Measurements from ENCODE around the gene GTF2H4.
"Not testable (repeated sequence)": the region's sequence is repeated elsewhere in the genome, so short reads cannot be mapped to it uniquely, and the experiment has no call there.

The GTF2H4 gene

DNA sequence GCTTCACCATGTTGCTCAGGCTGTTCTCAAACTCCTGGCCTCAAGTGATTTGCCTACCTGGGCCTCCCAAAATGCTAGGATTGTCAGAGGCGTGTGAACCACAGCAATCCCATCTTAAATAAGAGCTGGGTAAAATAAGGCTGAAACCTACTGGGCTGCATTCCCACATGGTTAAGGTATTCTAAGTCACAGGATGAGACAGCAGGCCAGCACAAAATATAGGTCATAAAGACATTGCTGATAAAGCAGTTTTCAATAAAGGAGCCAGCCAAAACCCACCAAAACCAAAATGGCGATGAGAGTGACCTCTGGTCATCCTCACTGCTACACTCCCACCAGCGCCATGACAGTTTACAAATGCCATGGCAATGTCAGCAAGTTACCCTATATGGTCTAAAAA is 34.2 kb upstream of the GTF2H4 start:
- H3K9me3 ChIP-seq (ENCODE audit: control insufficient read depth in 2 of 2, low read length in 2 of 2); H3K27ac ChIP-seq (ENCODE audit: low read depth in 2 of 2, low read length in 2 of 2); H3K27me3 ChIP-seq (ENCODE audit: control insufficient read depth in 2 of 2, insufficient read depth in 2 of 2, low read length in 2 of 2); H3K4me3 ChIP-seq (ENCODE audit: low read length in 2 of 2); H3K36me3 ChIP-seq (ENCODE audit: control insufficient read depth in 2 of 2, insufficient read depth in 2 of 2, low read length in 2 of 2); H3K9ac ChIP-seq (ENCODE audit: low read depth in 1 of 2, low read length in 2 of 2): not testable (repeated sequence)
- peaks cover 0 to 10% of the 10 kb centered on the region in 2 donors for H3K4me1 ChIP-seq (ENCODE audit: control insufficient read depth in 2 of 2, insufficient read depth in 2 of 2, low read length in 2 of 2)

GRCh38 chr6:30875244-30876038 is 32.6 kb upstream of the GTF2H4 start:
- no peak overlapping the region for H3K9ac ChIP-seq (ENCODE audit: low read depth in 1 of 2, low read length in 2 of 2)
- H3K36me3 ChIP-seq (ENCODE audit: control insufficient read depth in 2 of 2, insufficient read depth in 2 of 2, low read length in 2 of 2): no peaks in the 10 kb centered on the region
- H3K4me3 ChIP-seq (ENCODE audit: low read length in 2 of 2): no peak overlapping the region
- H3K9me3 ChIP-seq (ENCODE audit: control insufficient read depth in 2 of 2, low read length in 2 of 2): no peaks in the 10 kb centered on the region
- H3K4me1 ChIP-seq (ENCODE audit: control insufficient read depth in 2 of 2, insufficient read depth in 2 of 2, low read length in 2 of 2): peaks cover 0 to 10% of the 10 kb centered on the region in 2 donors
- no peak overlapping the region for H3K27ac ChIP-seq (ENCODE audit: low read depth in 2 of 2, low read length in 2 of 2)
- H3K27me3 ChIP-seq (ENCODE audit: control insufficient read depth in 2 of 2, insufficient read depth in 2 of 2, low read length in 2 of 2): no peaks in the 10 kb centered on the region

DNA sequence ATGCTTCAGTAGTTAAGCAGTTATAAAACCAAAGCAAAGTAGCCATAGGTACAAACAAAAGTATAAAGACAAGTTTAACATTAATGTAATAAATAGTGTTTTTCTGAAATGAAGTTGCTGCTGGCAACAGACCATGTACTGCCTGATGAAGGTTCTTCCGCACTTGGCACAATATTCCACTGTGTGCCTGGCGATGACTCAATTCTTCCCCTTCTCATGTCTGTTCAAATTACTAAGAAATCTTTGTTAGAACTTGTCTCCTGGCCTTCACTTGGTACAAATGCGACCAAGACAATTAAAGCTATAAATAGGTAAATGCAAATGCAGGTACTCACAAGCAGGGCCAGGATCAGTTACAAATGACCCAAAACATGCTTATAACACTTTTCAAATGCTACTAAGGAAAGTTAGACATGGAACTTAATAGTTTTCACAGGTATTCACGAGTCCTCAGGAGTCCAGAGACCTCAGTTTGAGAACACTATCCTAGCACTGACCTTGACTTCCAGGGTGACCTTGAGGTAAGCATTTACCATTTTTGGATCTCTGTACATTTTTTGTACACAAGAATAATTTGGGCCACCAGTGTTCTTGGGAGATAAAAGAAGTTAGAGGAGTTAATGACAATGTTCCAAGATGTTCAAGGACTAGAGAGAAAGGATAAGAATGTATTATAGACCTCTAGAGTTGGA is 31.8 kb upstream of the GTF2H4 start:
- Histone ChIP-seq H3K27me3 (ENCODE audit: control insufficient read depth in 2 of 2, insufficient read depth in 2 of 2, low read length in 2 of 2) (no peaks in the 10 kb centered on the region), H3K9me3 (ENCODE audit: control insufficient read depth in 2 of 2, low read length in 2 of 2) (no peaks in the 10 kb centered on the region), H3K4me3 (ENCODE audit: low read length in 2 of 2) (no peak overlapping the region), H3K27ac (ENCODE audit: low read depth in 2 of 2, low read length in 2 of 2) (no peak overlapping the region), H3K4me1 (ENCODE audit: control insufficient read depth in 2 of 2, insufficient read depth in 2 of 2, low read length in 2 of 2) (peaks cover 0 to 10% of the 10 kb centered on the region in 2 donors), H3K9ac (ENCODE audit: low read depth in 1 of 2, low read length in 2 of 2) (no peak overlapping the region), H3K36me3 (ENCODE audit: control insufficient read depth in 2 of 2, insufficient read depth in 2 of 2, low read length in 2 of 2) (no peaks in the 10 kb centered on the region)

DNA sequence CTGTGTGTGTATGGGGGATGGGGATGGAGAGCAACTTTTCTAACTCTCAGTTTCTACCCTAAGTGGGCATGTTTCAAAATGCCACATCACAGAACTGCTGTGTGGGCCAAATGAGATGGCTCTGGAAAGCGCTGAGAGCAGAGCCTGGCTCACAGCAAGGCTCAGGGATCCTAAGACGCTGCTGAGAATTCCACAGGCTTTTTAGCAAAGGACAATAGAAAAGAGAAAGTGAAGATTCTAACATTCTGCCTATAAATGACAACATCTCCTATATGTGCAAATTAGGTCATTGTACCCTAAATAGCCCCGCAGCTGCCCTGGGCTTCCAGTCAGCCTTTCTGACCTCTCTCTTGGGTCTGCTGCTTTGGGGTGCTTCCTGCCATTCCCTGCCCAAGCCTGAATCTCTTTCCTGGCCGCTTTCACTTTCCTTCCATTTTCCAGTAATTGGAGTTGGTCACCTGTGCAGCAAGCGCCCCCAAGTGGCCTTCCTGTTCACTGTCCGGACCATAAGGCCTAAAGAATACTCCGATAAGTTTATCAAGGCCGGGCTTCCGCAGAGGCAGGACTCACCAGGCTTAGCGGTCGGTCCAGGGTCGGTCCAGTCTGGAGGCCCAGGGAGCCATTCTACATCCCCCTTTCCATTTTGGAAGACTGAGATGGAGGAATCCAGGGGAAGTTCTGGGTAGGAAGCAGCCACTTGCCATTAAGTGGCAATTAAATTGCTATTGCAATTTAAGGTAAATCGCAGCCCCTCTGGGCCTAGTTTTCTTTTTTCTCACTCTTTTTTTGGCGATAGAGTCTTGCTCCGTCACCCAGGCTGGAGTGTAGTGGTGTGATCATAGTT is 30.4 kb upstream of the GTF2H4 start:
- no peaks in the 10 kb centered on the region for H3K36me3 ChIP-seq (ENCODE audit: control insufficient read depth in 2 of 2, insufficient read depth in 2 of 2, low read length in 2 of 2)
- H3K9me3 ChIP-seq (ENCODE audit: control insufficient read depth in 2 of 2, low read length in 2 of 2): no peaks in the 10 kb centered on the region
- peak overlapping the region; percentile 61 to 69 for H3K27ac ChIP-seq (ENCODE audit: low read depth in 2 of 2, low read length in 2 of 2)
- peaks cover 7 to 18% of the 10 kb centered on the region in 2 donors for H3K4me1 ChIP-seq (ENCODE audit: control insufficient read depth in 2 of 2, insufficient read depth in 2 of 2, low read length in 2 of 2)
- peak overlapping the region; percentile 67 to 73 for H3K4me3 ChIP-seq (ENCODE audit: low read length in 2 of 2)
- no peaks in the 10 kb centered on the region for H3K27me3 ChIP-seq (ENCODE audit: control insufficient read depth in 2 of 2, insufficient read depth in 2 of 2, low read length in 2 of 2)
- peak overlapping the region; percentile 75 for H3K9ac ChIP-seq (ENCODE audit: low read depth in 1 of 2, low read length in 2 of 2)

DNA sequence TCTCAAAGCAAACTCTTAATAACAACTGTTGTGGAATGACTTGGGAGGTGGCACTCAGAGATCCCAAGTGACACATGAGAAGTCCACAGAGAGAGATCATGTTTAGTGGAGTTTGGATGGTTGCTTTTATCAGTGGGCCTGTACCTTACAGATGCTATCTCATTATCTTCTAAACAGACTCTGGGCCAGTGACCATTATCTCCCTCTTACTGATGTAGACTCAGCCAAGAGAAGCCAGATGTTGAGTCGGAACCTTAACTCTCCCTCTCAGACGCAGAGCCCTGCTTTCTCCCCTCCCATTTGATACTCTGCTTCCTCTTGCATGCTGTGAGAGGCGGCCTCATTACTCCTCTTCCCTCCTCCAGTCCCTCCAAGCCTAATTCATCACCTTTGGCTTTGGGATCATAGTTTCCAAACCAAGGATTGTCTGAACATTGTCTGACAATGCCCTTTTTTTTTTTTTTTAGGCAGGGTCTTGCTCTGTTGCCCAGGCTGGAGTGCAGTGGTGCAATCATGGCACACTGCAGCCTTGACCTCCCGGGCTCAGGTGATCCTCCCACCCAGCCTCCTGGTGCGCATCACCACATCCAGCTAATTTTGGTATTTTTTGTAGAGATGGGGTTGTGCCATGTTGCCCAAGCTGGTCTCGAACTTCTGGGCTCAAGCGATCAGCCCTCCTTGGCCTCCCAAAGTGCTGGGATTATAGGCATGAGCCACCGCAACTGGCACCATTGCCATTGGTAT is 28.2 kb upstream of the GTF2H4 start:
- no peak overlapping the region for H3K9ac ChIP-seq (ENCODE audit: low read depth in 1 of 2, low read length in 2 of 2)
- H3K27me3 ChIP-seq (ENCODE audit: control insufficient read depth in 2 of 2, insufficient read depth in 2 of 2, low read length in 2 of 2): no peaks in the 10 kb centered on the region
- H3K36me3 ChIP-seq (ENCODE audit: control insufficient read depth in 2 of 2, insufficient read depth in 2 of 2, low read length in 2 of 2): no peaks in the 10 kb centered on the region
- H3K4me3 ChIP-seq (ENCODE audit: low read length in 2 of 2): no peak overlapping the region
- H3K4me1 ChIP-seq (ENCODE audit: control insufficient read depth in 2 of 2, insufficient read depth in 2 of 2, low read length in 2 of 2): peaks cover 15 to 22% of the 10 kb centered on the region in 2 donors
- no peaks in the 10 kb centered on the region for H3K9me3 ChIP-seq (ENCODE audit: control insufficient read depth in 2 of 2, low read length in 2 of 2)
- no peak overlapping the region for H3K27ac ChIP-seq (ENCODE audit: low read depth in 2 of 2, low read length in 2 of 2)

- no peaks in the 10 kb centered on the region for H3K9me3 ChIP-seq (ENCODE audit: control insufficient read depth in 2 of 2, low read length in 2 of 2)
- no peaks in the 10 kb centered on the region for H3K27me3 ChIP-seq (ENCODE audit: control insufficient read depth in 2 of 2, insufficient read depth in 2 of 2, low read length in 2 of 2)
- no peak overlapping the region for H3K27ac ChIP-seq (ENCODE audit: low read depth in 2 of 2, low read length in 2 of 2)
- no peak overlapping the region for H3K4me3 ChIP-seq (ENCODE audit: low read length in 2 of 2)
- H3K4me1 ChIP-seq (ENCODE audit: control insufficient read depth in 2 of 2, insufficient read depth in 2 of 2, low read length in 2 of 2): peaks cover 24 to 32% of the 10 kb centered on the region in 2 donors
- no peak overlapping the region for H3K9ac ChIP-seq (ENCODE audit: low read depth in 1 of 2, low read length in 2 of 2)
- no peaks in the 10 kb centered on the region for H3K36me3 ChIP-seq (ENCODE audit: control insufficient read depth in 2 of 2, insufficient read depth in 2 of 2, low read length in 2 of 2)
These were observed 27.2 kb upstream of the GTF2H4 start for GRCh38 chr6:30880698-30881252.

- no peak overlapping the region for H3K27ac ChIP-seq (ENCODE audit: low read depth in 2 of 2, low read length in 2 of 2)
- H3K36me3 ChIP-seq (ENCODE audit: control insufficient read depth in 2 of 2, insufficient read depth in 2 of 2, low read length in 2 of 2): no peaks in the 10 kb centered on the region
- peaks cover 32 to 40% of the 10 kb centered on the region in 2 donors for H3K4me1 ChIP-seq (ENCODE audit: control insufficient read depth in 2 of 2, insufficient read depth in 2 of 2, low read length in 2 of 2)
These were observed 26.4 kb upstream of the GTF2H4 start for GRCh38 chr6:30881392-30882203.

GRCh38 chr6:30882204-30882758 is 25.7 kb upstream of the GTF2H4 start:
- Histone ChIP-seq H3K4me1 (ENCODE audit: control insufficient read depth in 2 of 2, insufficient read depth in 2 of 2, low read length in 2 of 2) (peaks cover 32 to 42% of the 10 kb centered on the region in 2 donors), H3K4me3 (ENCODE audit: low read length in 2 of 2) (peak overlapping the region in 1 of 2 donors; percentile 86), H3K27ac (ENCODE audit: low read depth in 2 of 2, low read length in 2 of 2) (peak overlapping the region; percentile 95 to 99), H3K9me3 (ENCODE audit: control insufficient read depth in 2 of 2, low read length in 2 of 2) (no peaks in the 10 kb centered on the region), H3K27me3 (ENCODE audit: control insufficient read depth in 2 of 2, insufficient read depth in 2 of 2, low read length in 2 of 2) (no peaks in the 10 kb centered on the region), H3K9ac (ENCODE audit: low read depth in 1 of 2, low read length in 2 of 2) (peak overlapping the region; percentile 65 to 97), H3K36me3 (ENCODE audit: control insufficient read depth in 2 of 2, insufficient read depth in 2 of 2, low read length in 2 of 2) (no peaks in the 10 kb centered on the region)

More at GRCh38 chr6:30881392-30882203, 26.4 kb upstream of the GTF2H4 start:
- Histone ChIP-seq H3K4me3 (ENCODE audit: low read length in 2 of 2) (no peak overlapping the region), H3K27me3 (ENCODE audit: control insufficient read depth in 2 of 2, insufficient read depth in 2 of 2, low read length in 2 of 2) (no peaks in the 10 kb centered on the region), H3K9ac (ENCODE audit: low read depth in 1 of 2, low read length in 2 of 2) (no peak overlapping the region), H3K9me3 (ENCODE audit: control insufficient read depth in 2 of 2, low read length in 2 of 2) (no peaks in the 10 kb centered on the region)

Data from mucosa of rectum (tissue), 2 donors.